ENCODE data around the gene SBF2. TPM values are rescaled to one million over a fixed set of nuclear protein-coding genes. Genes with fewer than 3 reads are reported as not detected.

Gene SBF2
- total RNA-seq, 2 donors from 2014 or later, result 53.8 to 60.8 TPM

GRCh38 chr11:10155793-10156490, 138.1 kb downstream of the SBF2 start:
- TF ChIP-seq CTCF (IDR thresholded peaks at IDR 0.05), result no peak
- Histone ChIP-seq H3K27me3 (replicated peaks; ENCODE audit: insufficient read depth) (no peaks in the 10 kb centered on the region), H3K4me1 (ENCODE audit: control insufficient read depth in 1 of 2, low read depth in 2 of 2) (no peaks in the 10 kb centered on the region), H3K9me3 (peaks cover 6% of the 10 kb centered on the region), H3K27ac (no peak overlapping the region), H3K36me3 (no peaks in the 10 kb centered on the region), H3K4me3 (no peak overlapping the region)
- ATAC-seq (ENCODE audit: insufficient number of reproducible peaks, low FRiP score, low read depth), result no peak
- no peak for DNase-seq (ENCODE audit: low spot score)

GRCh38 chr11:10150800-10151199, 143.2 kb downstream of the SBF2 start:
- no peak for TF ChIP-seq CTCF (IDR thresholded peaks at IDR 0.05)
- Histone ChIP-seq H3K36me3 (no peaks in the 10 kb centered on the region), H3K9me3 (no peaks in the 10 kb centered on the region), H3K27ac (no peak overlapping the region), H3K27me3 (replicated peaks; ENCODE audit: insufficient read depth) (no peaks in the 10 kb centered on the region), H3K4me1 (ENCODE audit: control insufficient read depth in 1 of 2, low read depth in 2 of 2) (peaks cover 0 to 8% of the 10 kb centered on the region in 2 donors), H3K4me3 (no peak overlapping the region)
- DNase-seq (ENCODE audit: low spot score) (no peak), ATAC-seq (ENCODE audit: insufficient number of reproducible peaks, low FRiP score, low read depth) (no peak)

GRCh38 chr11:10149553-10149952, 144.5 kb downstream of the SBF2 start:
- H3K27ac ChIP-seq, result no peak overlapping the region
- no peak overlapping the region for H3K4me3 ChIP-seq
- ATAC-seq (ENCODE audit: insufficient number of reproducible peaks, low FRiP score, low read depth), result no peak
- H3K4me1 ChIP-seq (ENCODE audit: control insufficient read depth in 1 of 2, low read depth in 2 of 2), result peaks cover 0 to 10% of the 10 kb centered on the region in 2 donors
- DNase-seq (ENCODE audit: low spot score), result no peak
- H3K27me3 ChIP-seq (replicated peaks; ENCODE audit: insufficient read depth), result no peaks in the 10 kb centered on the region
- H3K9me3 ChIP-seq, result no peaks in the 10 kb centered on the region
- no peaks in the 10 kb centered on the region for H3K36me3 ChIP-seq
- no peak for TF ChIP-seq CTCF (IDR thresholded peaks at IDR 0.05)

- H3K36me3 ChIP-seq, result no peaks in the 10 kb centered on the region
- no peak overlapping the region for H3K4me3 ChIP-seq
- DNase-seq (ENCODE audit: low spot score), result no peak
- H3K9me3 ChIP-seq, result no peaks in the 10 kb centered on the region
- peaks cover 0 to 10% of the 10 kb centered on the region in 2 donors for H3K4me1 ChIP-seq (ENCODE audit: control insufficient read depth in 1 of 2, low read depth in 2 of 2)
- no peaks in the 10 kb centered on the region for H3K27me3 ChIP-seq (replicated peaks; ENCODE audit: insufficient read depth)
- H3K27ac ChIP-seq, result no peak overlapping the region
- no peak for TF ChIP-seq CTCF (IDR thresholded peaks at IDR 0.05)
- no peak for ATAC-seq (ENCODE audit: insufficient number of reproducible peaks, low FRiP score, low read depth)
These were observed 146.8 kb downstream of the SBF2 start for GRCh38 chr11:10147195-10147594.

- Histone ChIP-seq H3K9me3 (no peaks in the 10 kb centered on the region), H3K27me3 (replicated peaks; ENCODE audit: insufficient read depth) (no peaks in the 10 kb centered on the region), H3K27ac (no peak overlapping the region), H3K4me1 (ENCODE audit: control insufficient read depth in 1 of 2, low read depth in 2 of 2) (peaks cover 0 to 13% of the 10 kb centered on the region in 2 donors), H3K4me3 (no peak overlapping the region), H3K36me3 (no peaks in the 10 kb centered on the region)
- DNase-seq (ENCODE audit: low spot score), result no peak
- no peak for ATAC-seq (ENCODE audit: insufficient number of reproducible peaks, low FRiP score, low read depth)
- TF ChIP-seq CTCF (IDR thresholded peaks at IDR 0.05), result no peak
These were observed 149.1 kb downstream of the SBF2 start for GRCh38 chr11:10144954-10145353.
